ENCODE results near the gene HLA-DQA2.
"Not testable (repeated sequence)": the region's sequence is repeated elsewhere in the genome, so short reads cannot be mapped to it uniquely, and the experiment has no call there.

Gene HLA-DQA2

GRCh38 chr6:32782923-32783322 lies 41.7 kb downstream of the HLA-DQA2 start:
- not testable (repeated sequence) for DNase-seq

GRCh38 chr6:32785781-32786533 lies 44.8 kb downstream of the HLA-DQA2 start:
- DNase-seq = peak; percentile 34

GRCh38 chr6:32790306-32790705 lies 49.1 kb downstream of the HLA-DQA2 start:
- no peak for DNase-seq

GRCh38 chr6:32792901-32793435 lies 51.8 kb downstream of the HLA-DQA2 start:
- no peak for DNase-seq

GRCh38 chr6:32794510-32794909 lies 53.3 kb downstream of the HLA-DQA2 start:
- DNase-seq = peak; percentile 13

All from CD4-positive, alpha-beta T cell treated with Interferon gamma for 1 hour (primary cell).